Measurements from ENCODE around the gene ALDOB. TPM values are rescaled to one million over a fixed set of nuclear protein-coding genes. Genes with fewer than 3 reads are reported as not detected.

The ALDOB gene
- total RNA-seq (2021; fragmentation: NEBNext Ultra II Directional; extraction: Animal tissue kit (Norgen Biotek cat#: 25700)) (not detected in 2 replicates), polyA plus RNA-seq (2011; rRNA removed) (not detected in 2 replicates), polyA minus RNA-seq (2011; rRNA and poly(A)+ RNA removed) (not detected in 2 replicates)
- not detected for polyA plus RNA-seq (2011; cell fraction: cytosol; rRNA removed)
- polyA plus RNA-seq (2011; cell fraction: nucleus; rRNA removed) = not detected
- polyA plus RNA-seq (2012, experiment 1 of 2) = not detected in 4 replicates
- polyA plus RNA-seq (2012, experiment 2 of 2) = not detected
- not detected for polyA plus RNA-seq (2013, experiment 1 of 2)
- polyA plus RNA-seq (2013, experiment 2 of 2) = not detected
- not detected for polyA minus RNA-seq (2011; cell fraction: cytosol; rRNA and poly(A)+ RNA removed)
- polyA minus RNA-seq (2011; cell fraction: nucleus; rRNA and poly(A)+ RNA removed) = not detected
- long read RNA-seq, experiment 1 = 0 reads
- long read RNA-seq, experiment 2 = 0 reads

DNA sequence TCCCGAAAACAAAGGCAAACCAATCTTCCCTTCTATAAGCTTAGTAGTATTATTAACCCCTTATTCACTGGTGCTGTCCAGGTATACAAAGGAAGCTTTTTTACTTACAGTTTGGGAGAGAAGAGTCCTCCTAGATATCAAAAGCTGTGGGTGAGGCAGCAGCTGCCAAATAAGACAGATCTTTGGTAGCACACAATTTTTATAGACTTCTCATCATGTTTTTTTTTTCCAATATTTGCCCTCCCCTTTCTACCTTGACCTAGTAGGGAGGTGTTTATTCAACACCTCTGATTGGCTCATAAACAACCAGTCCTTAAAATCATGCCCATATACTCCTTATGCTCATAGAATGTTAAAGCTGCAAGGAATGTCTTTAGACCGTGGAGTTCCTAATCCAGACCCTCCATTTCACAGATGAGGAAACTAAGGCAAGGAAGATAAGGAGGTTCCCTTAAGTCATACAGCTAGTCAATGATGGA, at the start of gene ALDOB:
ALDOB (minus strand) TSS at position 174 of the 479 bp plus-strand sequence. CDS start 4,887 bp downstream, outside the sequence.
- no peak for TF ChIP-seq KDM4A (IDR thresholded peaks at IDR 0.05; ENCODE audit: low read depth, low read length, severe bottlenecking)
- no peak for TF ChIP-seq MAFK (IDR thresholded peaks at IDR 0.05; ENCODE audit: low read depth, low read length)
- no peak for TF ChIP-seq RXRA (IDR thresholded peaks at IDR 0.05; ENCODE audit: insufficient read depth, low read depth, low read length)
- TF ChIP-seq RBBP5 (IDR thresholded peaks at IDR 0.05; ENCODE audit: borderline replicate concordance, low read depth, low read length) = no peak
- TF ChIP-seq EGR1 (IDR thresholded peaks at IDR 0.05; ENCODE audit: borderline replicate concordance, low read depth, low read length) = no peak
- H2AK5ac ChIP-seq (ENCODE audit: low read depth, low read length) = no peak within 1 kb of the TSS
- DNase-seq (ENCODE audit: low read depth in 1 of 2, low spot score in 2 of 2) = no peak
- H3K36me3 ChIP-seq (ENCODE audit: control insufficient read depth in 2 of 4, insufficient read depth in 4 of 4, low read length in 3 of 4) = no peaks in the 10 kb centered on the region
- no peak for FAIRE-seq
- H2BK5ac ChIP-seq (ENCODE audit: low read depth, low read length) = no peak within 1 kb of the TSS
- H3K23ac ChIP-seq (ENCODE audit: insufficient read length) = no peak within 1 kb of the TSS
- H4K20me1 ChIP-seq (replicated peaks in 1 of 2; ENCODE audit: control insufficient read depth in 1 of 2, insufficient read depth in 2 of 2, low read length in 2 of 2) = no peaks in the 10 kb centered on the region
- WGBS, 2 experiments (ENCODE audit: extremely low coverage in 1 of 2, insufficient coverage in 1 of 2, insufficient read length in 1 of 2, insufficient replicate concordance in 2 of 2, low coverage in 1 of 2, low lambda C conversion rate in 2 of 2, missing lambda C conversion rate in 1 of 2) = 96% methylated on average over 2 of the region's 2 CpGs; no CpG with 5 or more reads in 1 of the 2 experiments
- no peak within 1 kb of the TSS for H3K4me3 ChIP-seq (ENCODE audit: extremely low read depth in 1 of 4, insufficient read depth in 2 of 4, low read depth in 3 of 4, low read length in 4 of 4)
- no peaks in the 10 kb centered on the region for H3K4me1 ChIP-seq (replicated peaks in 1 of 4; ENCODE audit: control insufficient read depth in 3 of 4, insufficient read depth in 4 of 4, low read length in 3 of 4)
- no peak within 1 kb of the TSS for H2BK120ac ChIP-seq (replicated peaks; ENCODE audit: low read depth, low read length)
- H3K27me3 ChIP-seq (replicated peaks in 1 of 4; ENCODE audit: control insufficient read depth in 3 of 4, extremely low read depth in 1 of 4, insufficient read depth in 3 of 4, low read length in 3 of 4) = no peaks in the 10 kb centered on the region
- no peak within 1 kb of the TSS for H3K56ac ChIP-seq (replicated peaks; ENCODE audit: insufficient read length, low read depth, low read length)
- H3K27ac ChIP-seq (ENCODE audit: low read depth, low read length) = no peak within 1 kb of the TSS
- H4K91ac ChIP-seq (replicated peaks; ENCODE audit: insufficient read length, low read length) = no peak within 1 kb of the TSS
- H2BK20ac ChIP-seq (ENCODE audit: low read length) = no peak within 1 kb of the TSS
- H3K18ac ChIP-seq (ENCODE audit: extremely low read depth, low read length) = no peak within 1 kb of the TSS
- no peaks in the 10 kb centered on the region for H3K9me3 ChIP-seq (ENCODE audit: insufficient read depth in 2 of 2, low read depth in 1 of 2, low read length in 1 of 2)
- no peaks in the 10 kb centered on the region for H3K79me2 ChIP-seq (ENCODE audit: control insufficient read depth in 1 of 2, insufficient read depth in 2 of 2, low read length in 2 of 2)
- H2AFZ ChIP-seq (ENCODE audit: low read length) = no peak within 1 kb of the TSS
- CTCF ChIA-PET (ENCODE audit: partially characterized antibody) = interaction anchor here (0.6 to 2.3 kb wide), 3 partner anchors 11 to 98 kb away, joined by 4 to 9 read pairs (median 6); partner anchors contain the start of gene RNF20
- no peak within 1 kb of the TSS for H2BK12ac ChIP-seq (ENCODE audit: low read depth, low read length)
- no peaks in the 10 kb centered on the region for H3K23me2 ChIP-seq (ENCODE audit: low read depth, low read length)
- H3K14ac ChIP-seq (ENCODE audit: insufficient read length) = no peak within 1 kb of the TSS
- H3K4ac ChIP-seq (replicated peaks; ENCODE audit: insufficient read length, low read depth, low read length) = no peak within 1 kb of the TSS
- no peak within 1 kb of the TSS for H3K9ac ChIP-seq (replicated peaks in 1 of 4; ENCODE audit: extremely low read depth in 1 of 4, low read depth in 3 of 4, low read length in 3 of 4)
- POLR2A ChIA-PET (ENCODE audit: partially characterized antibody) = interaction anchor here (0.6 to 1.2 kb wide), 2 partner anchors 8 to 27 kb away, joined by 3 to 5 read pairs; no protein-coding TSS in a partner anchor
- no peaks in the 10 kb centered on the region for H3K79me1 ChIP-seq (ENCODE audit: low read depth, low read length)
- H2BK15ac ChIP-seq (ENCODE audit: low read length) = no peak within 1 kb of the TSS
- H3K4me2 ChIP-seq (ENCODE audit: insufficient read depth in 1 of 2, low read depth in 2 of 2, low read length in 2 of 2) = no peak within 1 kb of the TSS
- no peak within 1 kb of the TSS for H4K5ac ChIP-seq (ENCODE audit: insufficient read length, low read depth, low read length)
- no peak within 1 kb of the TSS for H4K8ac ChIP-seq (ENCODE audit: extremely low read depth, insufficient read depth, low read length)
